GM23338 (cell line): ENCODE results near the gene SYT9. TPM values are rescaled to one million over a fixed set of nuclear protein-coding genes. Genes with fewer than 3 reads are reported as not detected.

ENCODE experiments used
- ATAC-seq: fragments of 200-7000 bp; cut with Tn5 transposase; 3 replicates; pipeline ENCODE4 v1.9.1; 2020
- DNase-seq: peaks from one replicate; pipeline ENCODE4 v3.0.0-alpha.2; 2015; ENCODE audit warnings: low spot score
- H2AFZ ChIP-seq: fragments of 200-600 bp; sonication (generic); 2 replicates; pipeline ENCODE4 v1.8.0; 2016; ENCODE audit warnings: antibody characterized with exemption, mild to moderate bottlenecking, moderate library complexity
- H3F3A ChIP-seq: fragments of 200-600 bp; sonication (generic); replicated peaks from 2 replicates; pipeline ENCODE4 v1.8.0; 2017; ENCODE audit warnings: antibody characterized with exemption, mixed run types, low read depth
- H3K27ac ChIP-seq: fragments of 200-600 bp; sonication (generic); 2 replicates; pipeline ENCODE4 v1.6.1; 2016; ENCODE audit warnings: low read depth
- H3K27me3 ChIP-seq: fragments of 200-600 bp; sonication (generic); 2 replicates; pipeline ENCODE4 v1.8.0; 2016; ENCODE audit warnings: mild to moderate bottlenecking, mixed run types, moderate library complexity; ENCODE audit not compliant: insufficient read depth
- H3K36me3 ChIP-seq: fragments of 200-600 bp; sonication (generic); 2 replicates; pipeline ENCODE4 v1.8.0; 2016; ENCODE audit warnings: mild to moderate bottlenecking; ENCODE audit not compliant: insufficient read depth
- H3K4me1 ChIP-seq: fragments of 200-600 bp; sonication (generic); 2 replicates; pipeline ENCODE4 v1.8.0; 2016; ENCODE audit warnings: mild to moderate bottlenecking, moderate library complexity; ENCODE audit not compliant: insufficient read depth
- H3K4me2 ChIP-seq: fragments of 200-600 bp; sonication (generic); 2 replicates; pipeline ENCODE4 v1.7.1; 2017; ENCODE audit warnings: mixed run types
- H3K4me3 ChIP-seq: fragments of 200-600 bp; sonication (generic); 2 replicates; pipeline ENCODE4 v1.6.1; 2016; ENCODE audit warnings: mixed run types
- H3K79me2 ChIP-seq: fragments of 200-600 bp; sonication (generic); replicated peaks from 2 replicates; pipeline ENCODE4 v1.8.0; 2017; ENCODE audit warnings: mild to moderate bottlenecking; ENCODE audit not compliant: insufficient read depth
- H3K9me2 ChIP-seq: fragments of 200-600 bp; sonication (generic); 2 replicates; pipeline ENCODE4 v1.8.0; 2017; ENCODE audit not compliant: insufficient read depth
- H4K20me1 ChIP-seq: fragments of 200-600 bp; sonication (generic); replicated peaks from 2 replicates; pipeline ENCODE4 v1.8.0; 2017; ENCODE audit warnings: mild to moderate bottlenecking; ENCODE audit not compliant: insufficient read depth
- H3K27ac Mint-ChIP-seq: 2 replicates; pipeline ENCODE4 v1.8.0; 2020; ENCODE audit warnings: inconsistent platforms, mild to moderate bottlenecking, moderate library complexity, mixed read lengths
- H3K27me3 Mint-ChIP-seq: 3 replicates; pipeline ENCODE4 v1.8.0; 2022; ENCODE audit warnings: low read depth, mild to moderate bottlenecking, moderate library complexity, mixed read lengths, inconsistent platforms; ENCODE audit not compliant: insufficient read depth, poor library complexity
- H3K36me3 Mint-ChIP-seq: 3 replicates; pipeline ENCODE4 v1.8.0; 2021; ENCODE audit warnings: low read depth, mild to moderate bottlenecking, inconsistent platforms, moderate library complexity, mixed read lengths
- H3K4me1 Mint-ChIP-seq: 3 replicates; pipeline ENCODE4 v1.8.0; 2020; ENCODE audit warnings: mild to moderate bottlenecking, inconsistent platforms, mixed read lengths
- H3K4me3 Mint-ChIP-seq: 3 replicates; pipeline ENCODE4 v1.8.0; 2021; ENCODE audit warnings: moderate library complexity, mild to moderate bottlenecking, inconsistent platforms, mixed read lengths
- H3K9me3 Mint-ChIP-seq: 3 replicates; pipeline ENCODE4 v1.8.0; 2020; ENCODE audit warnings: moderate library complexity, mild to moderate bottlenecking, inconsistent platforms, mixed read lengths
- CREB1 ChIP-seq: fragments of 250-450 bp; sonication (Bioruptor Pico); IDR thresholded peaks from 2 replicates; pipeline ENCODE4 v1.5.0; 2020; ENCODE audit warnings: low read depth, mild to moderate bottlenecking, moderate library complexity
- EZH2 ChIP-seq: fragments of 200-600 bp; sonication (generic); IDR thresholded peaks from one replicate; pipeline ENCODE4 v1.8.0; 2017; ENCODE audit warnings: antibody characterized with exemption, mild to moderate bottlenecking, low read depth; ENCODE audit not compliant: unreplicated experiment
- STAT1 ChIP-seq: IDR thresholded peaks from one replicate; pipeline ENCODE4 v1.6.1; 2016; ENCODE audit warnings: antibody characterized with exemption; ENCODE audit not compliant: unreplicated experiment
- polyA plus RNA-seq: library from polyadenylated mRNA; unstranded; fragments of >200 nt; fragmentation: Nextera tagmentation; extraction: Ambion mirVana; gene quantifications from 2 replicates; pipeline ENCODE4 v1.2.1, GENCODE V29; 2016
- total RNA-seq: library from RNA; depleted of rRNA; stranded (reverse); fragments of >200 nt; shearing (Covaris generic); gene quantifications from 2 replicates; pipeline ENCODE4 v1.2.3, GENCODE V29; 2014
- TF ChIP-seq, protein P1 (sequence below): IDR thresholded peaks from one replicate; pipeline ENCODE4 v1.6.1; 2018; ENCODE audit warnings: antibody characterized with exemption; ENCODE audit not compliant: unreplicated experiment
- TF ChIP-seq, protein P2 (sequence below), 2 experiments: fragments of 200-600 bp in 1 of 2; sonication (generic) in 1 of 2; conservative IDR thresholded peaks; 2 replicates each; pipeline versions ENCODE4 v1.5.1 to v1.6.1; 2016 to 2017; ENCODE audit warnings: antibody characterized with exemption in 2 of 2, low read depth in 2 of 2, mild to moderate bottlenecking in 2 of 2, moderate library complexity in 1 of 2
- TF ChIP-seq, protein P3 (sequence below): IDR thresholded peaks from 2 replicates; pipeline ENCODE4 v1.6.1; 2016; ENCODE audit warnings: antibody characterized with exemption

Gene SYT9
- total and polyA plus RNA-seq, 2 experiments from 2014 or later: 0.91 to 2.4 TPM

DNA sequence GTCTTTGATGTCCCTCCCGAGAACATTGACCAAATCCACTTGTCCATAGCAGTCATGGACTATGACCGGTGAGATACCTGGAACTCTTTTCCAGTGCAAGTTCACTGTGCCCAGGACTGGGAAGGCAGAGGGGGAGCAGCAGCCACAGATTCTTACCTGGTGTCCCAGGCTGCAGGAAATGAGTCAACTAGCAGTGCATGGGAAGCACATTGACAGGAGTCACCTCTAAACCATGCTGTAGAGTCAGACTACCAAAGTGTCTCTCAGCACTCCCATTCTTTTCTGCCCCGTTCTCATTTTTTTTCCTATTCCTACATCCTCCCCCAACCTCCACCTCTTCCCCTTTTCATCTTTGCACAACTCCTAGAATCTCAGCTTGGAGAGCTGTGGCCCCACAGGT, 166.4 kb downstream of the SYT9 start (continued):
- TF ChIP-seq STAT1: no peak
- TF ChIP-seq, protein P1, sequence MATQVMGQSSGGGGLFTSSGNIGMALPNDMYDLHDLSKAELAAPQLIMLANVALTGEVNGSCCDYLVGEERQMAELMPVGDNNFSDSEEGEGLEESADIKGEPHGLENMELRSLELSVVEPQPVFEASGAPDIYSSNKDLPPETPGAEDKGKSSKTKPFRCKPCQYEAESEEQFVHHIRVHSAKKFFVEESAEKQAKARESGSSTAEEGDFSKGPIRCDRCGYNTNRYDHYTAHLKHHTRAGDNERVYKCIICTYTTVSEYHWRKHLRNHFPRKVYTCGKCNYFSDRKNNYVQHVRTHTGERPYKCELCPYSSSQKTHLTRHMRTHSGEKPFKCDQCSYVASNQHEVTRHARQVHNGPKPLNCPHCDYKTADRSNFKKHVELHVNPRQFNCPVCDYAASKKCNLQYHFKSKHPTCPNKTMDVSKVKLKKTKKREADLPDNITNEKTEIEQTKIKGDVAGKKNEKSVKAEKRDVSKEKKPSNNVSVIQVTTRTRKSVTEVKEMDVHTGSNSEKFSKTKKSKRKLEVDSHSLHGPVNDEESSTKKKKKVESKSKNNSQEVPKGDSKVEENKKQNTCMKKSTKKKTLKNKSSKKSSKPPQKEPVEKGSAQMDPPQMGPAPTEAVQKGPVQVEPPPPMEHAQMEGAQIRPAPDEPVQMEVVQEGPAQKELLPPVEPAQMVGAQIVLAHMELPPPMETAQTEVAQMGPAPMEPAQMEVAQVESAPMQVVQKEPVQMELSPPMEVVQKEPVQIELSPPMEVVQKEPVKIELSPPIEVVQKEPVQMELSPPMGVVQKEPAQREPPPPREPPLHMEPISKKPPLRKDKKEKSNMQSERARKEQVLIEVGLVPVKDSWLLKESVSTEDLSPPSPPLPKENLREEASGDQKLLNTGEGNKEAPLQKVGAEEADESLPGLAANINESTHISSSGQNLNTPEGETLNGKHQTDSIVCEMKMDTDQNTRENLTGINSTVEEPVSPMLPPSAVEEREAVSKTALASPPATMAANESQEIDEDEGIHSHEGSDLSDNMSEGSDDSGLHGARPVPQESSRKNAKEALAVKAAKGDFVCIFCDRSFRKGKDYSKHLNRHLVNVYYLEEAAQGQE: no peak
- TF ChIP-seq CREB1: no peak
- TF ChIP-seq, protein P2, sequence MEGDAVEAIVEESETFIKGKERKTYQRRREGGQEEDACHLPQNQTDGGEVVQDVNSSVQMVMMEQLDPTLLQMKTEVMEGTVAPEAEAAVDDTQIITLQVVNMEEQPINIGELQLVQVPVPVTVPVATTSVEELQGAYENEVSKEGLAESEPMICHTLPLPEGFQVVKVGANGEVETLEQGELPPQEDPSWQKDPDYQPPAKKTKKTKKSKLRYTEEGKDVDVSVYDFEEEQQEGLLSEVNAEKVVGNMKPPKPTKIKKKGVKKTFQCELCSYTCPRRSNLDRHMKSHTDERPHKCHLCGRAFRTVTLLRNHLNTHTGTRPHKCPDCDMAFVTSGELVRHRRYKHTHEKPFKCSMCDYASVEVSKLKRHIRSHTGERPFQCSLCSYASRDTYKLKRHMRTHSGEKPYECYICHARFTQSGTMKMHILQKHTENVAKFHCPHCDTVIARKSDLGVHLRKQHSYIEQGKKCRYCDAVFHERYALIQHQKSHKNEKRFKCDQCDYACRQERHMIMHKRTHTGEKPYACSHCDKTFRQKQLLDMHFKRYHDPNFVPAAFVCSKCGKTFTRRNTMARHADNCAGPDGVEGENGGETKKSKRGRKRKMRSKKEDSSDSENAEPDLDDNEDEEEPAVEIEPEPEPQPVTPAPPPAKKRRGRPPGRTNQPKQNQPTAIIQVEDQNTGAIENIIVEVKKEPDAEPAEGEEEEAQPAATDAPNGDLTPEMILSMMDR (conservative IDR thresholded peaks at IDR 0.05; ENCODE audit: low read depth in 2 of 2): no peak
- TF ChIP-seq, protein P3, sequence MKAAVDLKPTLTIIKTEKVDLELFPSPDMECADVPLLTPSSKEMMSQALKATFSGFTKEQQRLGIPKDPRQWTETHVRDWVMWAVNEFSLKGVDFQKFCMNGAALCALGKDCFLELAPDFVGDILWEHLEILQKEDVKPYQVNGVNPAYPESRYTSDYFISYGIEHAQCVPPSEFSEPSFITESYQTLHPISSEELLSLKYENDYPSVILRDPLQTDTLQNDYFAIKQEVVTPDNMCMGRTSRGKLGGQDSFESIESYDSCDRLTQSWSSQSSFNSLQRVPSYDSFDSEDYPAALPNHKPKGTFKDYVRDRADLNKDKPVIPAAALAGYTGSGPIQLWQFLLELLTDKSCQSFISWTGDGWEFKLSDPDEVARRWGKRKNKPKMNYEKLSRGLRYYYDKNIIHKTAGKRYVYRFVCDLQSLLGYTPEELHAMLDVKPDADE: no peak

GRCh38 chr11:7418906-7419305, 167.2 kb downstream of the SYT9 start:
- H4K20me1 ChIP-seq: no peaks in the 10 kb centered on the region
- H3K36me3 ChIP-seq: no peaks in the 10 kb centered on the region
- no peak for ATAC-seq
- H3K4me2 ChIP-seq: no peak overlapping the region
- H3K4me1 ChIP-seq: peaks cover 17% of the 10 kb centered on the region
- H3K4me3 Mint-ChIP-seq: no peak overlapping the region
- no peaks in the 10 kb centered on the region for H3K9me3 Mint-ChIP-seq
- no peak overlapping the region for H2AFZ ChIP-seq
- H3K27me3 Mint-ChIP-seq: peaks cover 6% of the 10 kb centered on the region
- H3K36me3 Mint-ChIP-seq: no peaks in the 10 kb centered on the region
- no peak overlapping the region for H3K4me3 ChIP-seq
- H3K27ac ChIP-seq: no peak overlapping the region
- peaks cover 38% of the 10 kb centered on the region for H3K4me1 Mint-ChIP-seq
- peaks cover 9% of the 10 kb centered on the region; the same call in 1 of the 2 replicates for H3K9me2 ChIP-seq
- TF ChIP-seq EZH2: no peak
- TF ChIP-seq CREB1: no peak
- TF ChIP-seq STAT1: no peak
- TF ChIP-seq, protein P3: no peak
- TF ChIP-seq, protein P2 (conservative IDR thresholded peaks at IDR 0.05; ENCODE audit: low read depth in 2 of 2): no peak
- no peaks in the 10 kb centered on the region for H3K79me2 ChIP-seq
- H3K27me3 ChIP-seq: no peaks in the 10 kb centered on the region
- H3F3A ChIP-seq: no peaks in the 10 kb centered on the region
- DNase-seq: no peak
- H3K27ac Mint-ChIP-seq: no peak overlapping the region
